Measurements from ENCODE around the gene STEAP4.

STEAP4 gene

DNA sequence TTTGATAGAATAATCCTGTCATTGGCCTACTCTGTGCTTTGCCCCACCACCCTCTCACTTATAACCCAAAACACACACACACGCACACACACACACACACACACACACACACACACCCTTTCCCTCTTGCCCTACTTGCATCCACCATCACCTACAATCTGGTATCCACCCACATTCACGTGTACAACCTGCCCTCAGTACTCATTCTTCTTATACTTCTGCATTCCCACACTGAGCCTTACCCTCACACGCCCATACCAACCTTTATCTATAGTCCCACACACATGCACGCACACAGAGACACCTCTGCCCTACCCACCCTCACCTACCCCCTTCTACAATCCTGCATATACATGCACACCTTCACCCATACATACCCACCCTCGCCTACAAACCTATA lies 76.0 kb downstream of the STEAP4 start:
- TF ChIP-seq, protein P1, sequence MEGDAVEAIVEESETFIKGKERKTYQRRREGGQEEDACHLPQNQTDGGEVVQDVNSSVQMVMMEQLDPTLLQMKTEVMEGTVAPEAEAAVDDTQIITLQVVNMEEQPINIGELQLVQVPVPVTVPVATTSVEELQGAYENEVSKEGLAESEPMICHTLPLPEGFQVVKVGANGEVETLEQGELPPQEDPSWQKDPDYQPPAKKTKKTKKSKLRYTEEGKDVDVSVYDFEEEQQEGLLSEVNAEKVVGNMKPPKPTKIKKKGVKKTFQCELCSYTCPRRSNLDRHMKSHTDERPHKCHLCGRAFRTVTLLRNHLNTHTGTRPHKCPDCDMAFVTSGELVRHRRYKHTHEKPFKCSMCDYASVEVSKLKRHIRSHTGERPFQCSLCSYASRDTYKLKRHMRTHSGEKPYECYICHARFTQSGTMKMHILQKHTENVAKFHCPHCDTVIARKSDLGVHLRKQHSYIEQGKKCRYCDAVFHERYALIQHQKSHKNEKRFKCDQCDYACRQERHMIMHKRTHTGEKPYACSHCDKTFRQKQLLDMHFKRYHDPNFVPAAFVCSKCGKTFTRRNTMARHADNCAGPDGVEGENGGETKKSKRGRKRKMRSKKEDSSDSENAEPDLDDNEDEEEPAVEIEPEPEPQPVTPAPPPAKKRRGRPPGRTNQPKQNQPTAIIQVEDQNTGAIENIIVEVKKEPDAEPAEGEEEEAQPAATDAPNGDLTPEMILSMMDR (conservative IDR thresholded peaks at IDR 0.05) = no peak
- no peak overlapping the region for H3K27ac ChIP-seq

DNA sequence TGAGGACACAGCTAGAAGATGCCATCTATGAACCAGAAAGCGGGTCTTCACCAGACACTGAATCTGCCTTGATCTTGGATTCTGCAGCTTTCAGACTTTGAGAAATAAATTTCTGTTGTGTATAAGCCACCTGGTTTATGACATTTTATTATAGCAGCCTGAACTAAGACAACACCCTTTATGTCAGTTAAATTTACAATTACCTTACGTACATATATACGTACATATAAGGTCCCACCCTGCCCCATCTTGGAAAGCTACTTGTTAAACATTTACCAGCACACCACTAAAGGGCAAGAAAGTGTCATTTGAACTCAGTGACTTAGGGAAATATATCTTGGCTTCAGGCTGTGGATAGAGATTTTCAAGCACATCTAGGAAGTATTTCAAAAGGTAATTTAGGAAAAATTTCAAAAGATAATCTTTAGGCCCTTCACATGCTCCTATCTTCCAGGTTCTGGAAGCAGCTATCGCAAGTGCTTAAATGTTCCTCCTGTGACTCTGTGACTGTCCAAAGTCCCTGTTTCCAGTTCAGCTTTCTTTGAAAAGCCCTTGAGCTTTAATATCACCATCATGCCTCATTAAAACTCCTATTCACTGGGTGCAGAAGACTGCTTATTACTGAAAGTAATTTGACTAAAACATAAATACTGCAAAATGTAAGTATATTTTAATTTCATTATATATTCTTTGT lies 77.2 kb downstream of the STEAP4 start:
- H3K27ac ChIP-seq = no peak overlapping the region
- TF ChIP-seq, protein P1 (conservative IDR thresholded peaks at IDR 0.05) = no peak

- peak overlapping the region; percentile 79 for H3K27ac ChIP-seq
- TF ChIP-seq, protein P1 (conservative IDR thresholded peaks at IDR 0.05) = no peak
Measured at GRCh38 chr7:88226886-88227516, 79.7 kb downstream of the STEAP4 start.

DNA sequence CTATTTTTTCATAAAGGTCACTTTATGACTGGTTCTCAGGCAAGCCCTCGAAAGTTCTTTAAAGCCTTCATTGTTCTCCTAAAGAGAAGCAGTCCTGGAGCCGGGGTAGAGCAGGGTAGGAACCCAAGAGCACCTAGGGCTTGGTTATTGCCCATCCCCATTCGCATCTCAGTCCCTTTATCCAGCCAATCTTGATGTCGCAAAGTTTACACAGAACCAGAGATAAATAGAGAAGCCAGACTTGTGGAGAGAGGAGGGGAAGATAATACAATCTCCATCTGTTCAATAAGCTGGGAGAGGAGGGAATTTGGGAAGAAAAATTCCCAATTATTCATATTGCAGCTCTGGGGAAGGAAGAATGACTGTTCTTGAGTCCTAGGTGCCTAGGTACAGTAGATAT lies 80.5 kb downstream of the STEAP4 start:
- TF ChIP-seq, protein P1 (conservative IDR thresholded peaks at IDR 0.05) = no peak
- peak overlapping the region; percentile 79 for H3K27ac ChIP-seq

- no peak overlapping the region for H3K27ac ChIP-seq
- TF ChIP-seq, protein P1 (conservative IDR thresholded peaks at IDR 0.05) = no peak
Measured at GRCh38 chr7:88224601-88225275, 82.0 kb downstream of the STEAP4 start.

DNA sequence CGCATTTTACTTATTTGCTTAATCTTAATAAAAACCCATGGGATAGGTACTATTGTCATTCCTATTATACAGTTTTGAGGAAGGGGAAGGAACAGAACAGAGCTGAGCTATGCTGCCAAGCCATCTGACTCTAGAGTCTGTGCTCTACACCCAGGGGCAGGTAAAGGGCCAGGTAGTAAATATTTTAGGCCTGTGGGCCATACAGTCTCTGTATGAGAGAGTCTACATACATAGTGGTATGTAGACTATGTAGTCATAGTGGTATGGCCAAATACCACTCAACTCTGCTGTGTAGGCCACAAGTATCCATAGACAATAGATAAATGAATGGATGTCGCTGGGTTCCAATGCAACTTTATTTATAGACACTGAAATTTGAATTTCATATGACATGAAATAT lies 83.4 kb downstream of the STEAP4 start:
- TF ChIP-seq, protein P1 (conservative IDR thresholded peaks at IDR 0.05) = no peak
- no peak overlapping the region for H3K27ac ChIP-seq

Data from VCaP (cell line).